Esophagus squamous epithelium (tissue), 5 donors: Measurements from ENCODE around the gene HES7. TPM values are rescaled to one million over a fixed set of nuclear protein-coding genes. Genes with fewer than 3 reads are reported as not detected.

Experiments
- DNase-seq: peaks from one replicate; lab custom pipeline; 2025; lab: John Stamatoyannopoulos, UW
- H3K27ac ChIP-seq, 4 donors: fragments of 200-600 bp; sonication (generic); one replicate each; pipeline ENCODE4 v1.5.1; 2016 to 2019; ENCODE audit warnings: mild to moderate bottlenecking in 1 of 4
- H3K27me3 ChIP-seq, 4 donors: fragments of 200-600 bp; sonication (generic); 1 replicate in 3 of 4; 2 replicates in 1 of 4; pipeline versions ENCODE4 v1.5.1 to v1.6.0; 2017 to 2021; ENCODE audit warnings: antibody characterized with exemption in 1 of 4
- H3K36me3 ChIP-seq, 3 donors: fragments of 200-600 bp; sonication (generic); one replicate each; pipeline ENCODE4 v1.5.1; 2016 to 2019
- H3K4me1 ChIP-seq, 3 donors: fragments of 200-600 bp; sonication (generic); one replicate each; pipeline ENCODE4 v1.5.1; 2017 to 2019
- H3K4me3 ChIP-seq, 4 donors: fragments of 200-600 bp; sonication (generic); 1 replicate in 3 of 4; 2 replicates in 1 of 4; pipeline ENCODE4 v1.5.1; 2016 to 2019; ENCODE audit warnings: mild to moderate bottlenecking in 2 of 4, moderate library complexity in 1 of 4
- H3K9me3 ChIP-seq, 3 donors: fragments of 200-600 bp; sonication (generic); one replicate each; pipeline ENCODE4 v1.5.1; 2016 to 2019
- POLR2A ChIP-seq, 4 donors: fragments of 450-650 bp; IDR thresholded peaks; one replicate each; pipeline ENCODE4 v1.6.1; 2017; ENCODE audit warnings: antibody characterized with exemption in 4 of 4, mild to moderate bottlenecking in 4 of 4, moderate library complexity in 3 of 4
- WGBS, 2 donors: methylation state at CpG; one replicate each; pipeline ENCODE4 v1.1.5; 2018; 5-methylcytosine and 5-hydroxymethylcytosine counted together
- intact Hi-C: fragments of 100-400 bp; cut with DNase I; formaldehyde crosslinking; loops from one replicate; pipeline ENCODE4 v1.15.0; 2022
- total RNA-seq, 4 donors: library from RNA; depleted of rRNA; stranded (reverse); fragments of >200 nt; gene quantifications; one replicate each; pipeline ENCODE4 v1.1.0, GENCODE V29; 2016
- TF ChIP-seq, protein P1 (sequence below), 6 experiments: fragments of 450-650 bp in 4 of 6; fragments of 200-600 bp in 2 of 6; sonication (generic) in 2 of 6; IDR thresholded peaks; one replicate each; pipeline ENCODE4 v1.5.1; 2016 to 2019; ENCODE audit warnings: antibody characterized with exemption in 6 of 6, mild to moderate bottlenecking in 4 of 6, moderate library complexity in 4 of 6
- donor health status: DM: yes; HTN: yes; CAD: no.

The HES7 gene
- total RNA-seq, 4 donors from 2014 or later: not detected

DNA sequence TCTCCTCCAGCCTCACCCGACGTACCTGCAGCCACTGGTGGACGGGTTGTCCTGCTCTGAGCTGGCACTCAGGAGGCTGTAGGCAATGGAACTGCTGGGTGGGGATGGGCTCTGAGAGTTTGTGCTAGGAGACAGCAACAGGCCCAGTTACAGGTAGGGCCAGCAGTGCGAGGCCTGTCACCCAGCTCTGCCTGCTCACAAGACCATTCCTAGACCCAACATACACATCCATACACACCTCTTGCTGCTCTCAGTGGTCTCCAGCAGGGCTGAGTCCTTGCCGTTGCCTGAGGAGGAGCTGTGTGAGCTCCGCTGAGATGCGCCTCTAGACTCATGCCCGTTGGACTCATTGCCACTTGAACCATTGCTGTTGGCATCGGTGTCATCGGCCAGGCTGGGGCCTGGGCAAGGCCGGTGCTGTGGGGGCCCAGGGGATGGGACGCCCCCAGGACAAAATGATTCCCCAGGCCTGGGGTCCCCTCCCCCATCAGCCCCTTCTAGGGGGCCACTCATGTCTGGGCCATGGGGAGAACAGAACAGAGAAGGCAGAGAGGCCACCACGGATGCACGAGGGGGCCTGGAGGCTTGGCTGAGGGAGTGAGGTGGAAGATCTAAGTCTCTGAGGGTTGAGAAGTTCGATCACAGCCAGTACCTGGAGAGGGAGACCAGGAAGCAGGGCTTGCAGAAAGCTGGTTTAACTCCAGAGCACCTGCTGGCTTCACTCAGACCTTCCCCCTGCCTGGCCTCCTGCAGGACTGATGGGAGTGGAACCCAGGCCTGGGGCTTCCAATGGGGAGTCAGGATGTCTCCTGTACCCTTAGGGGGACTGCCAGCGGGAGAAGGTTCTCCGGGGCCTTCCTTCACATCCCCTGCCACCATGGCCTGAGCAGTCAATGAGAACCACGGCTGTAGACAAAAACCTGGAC is 26.6 kb upstream of the HES7 start:
- intact Hi-C loops: no loop called here
- WGBS, 2 donors: 70 to 86% methylated on average over 6 to 7 of the region's 18 CpGs
- H3K4me1 ChIP-seq: peaks cover 28 to 93% (median 31%) of the 10 kb centered on the region in 3 donors
- no peaks in the 10 kb centered on the region for H3K27me3 ChIP-seq
- H3K36me3 ChIP-seq: peaks cover 52 to 65% (median 59%) of the 10 kb centered on the region in 3 donors
- peak overlapping the region; percentile 81 to 94 (median 82) for H3K4me3 ChIP-seq
- no peaks in the 10 kb centered on the region for H3K9me3 ChIP-seq
- DNase-seq: no peak
- TF ChIP-seq, protein P1, sequence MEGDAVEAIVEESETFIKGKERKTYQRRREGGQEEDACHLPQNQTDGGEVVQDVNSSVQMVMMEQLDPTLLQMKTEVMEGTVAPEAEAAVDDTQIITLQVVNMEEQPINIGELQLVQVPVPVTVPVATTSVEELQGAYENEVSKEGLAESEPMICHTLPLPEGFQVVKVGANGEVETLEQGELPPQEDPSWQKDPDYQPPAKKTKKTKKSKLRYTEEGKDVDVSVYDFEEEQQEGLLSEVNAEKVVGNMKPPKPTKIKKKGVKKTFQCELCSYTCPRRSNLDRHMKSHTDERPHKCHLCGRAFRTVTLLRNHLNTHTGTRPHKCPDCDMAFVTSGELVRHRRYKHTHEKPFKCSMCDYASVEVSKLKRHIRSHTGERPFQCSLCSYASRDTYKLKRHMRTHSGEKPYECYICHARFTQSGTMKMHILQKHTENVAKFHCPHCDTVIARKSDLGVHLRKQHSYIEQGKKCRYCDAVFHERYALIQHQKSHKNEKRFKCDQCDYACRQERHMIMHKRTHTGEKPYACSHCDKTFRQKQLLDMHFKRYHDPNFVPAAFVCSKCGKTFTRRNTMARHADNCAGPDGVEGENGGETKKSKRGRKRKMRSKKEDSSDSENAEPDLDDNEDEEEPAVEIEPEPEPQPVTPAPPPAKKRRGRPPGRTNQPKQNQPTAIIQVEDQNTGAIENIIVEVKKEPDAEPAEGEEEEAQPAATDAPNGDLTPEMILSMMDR (IDR thresholded peaks at IDR 0.05): no peak
- TF ChIP-seq POLR2A (IDR thresholded peaks at IDR 0.05): no peak
- peak overlapping the region; percentile 99 to 100 (median 100) for H3K27ac ChIP-seq

DNA sequence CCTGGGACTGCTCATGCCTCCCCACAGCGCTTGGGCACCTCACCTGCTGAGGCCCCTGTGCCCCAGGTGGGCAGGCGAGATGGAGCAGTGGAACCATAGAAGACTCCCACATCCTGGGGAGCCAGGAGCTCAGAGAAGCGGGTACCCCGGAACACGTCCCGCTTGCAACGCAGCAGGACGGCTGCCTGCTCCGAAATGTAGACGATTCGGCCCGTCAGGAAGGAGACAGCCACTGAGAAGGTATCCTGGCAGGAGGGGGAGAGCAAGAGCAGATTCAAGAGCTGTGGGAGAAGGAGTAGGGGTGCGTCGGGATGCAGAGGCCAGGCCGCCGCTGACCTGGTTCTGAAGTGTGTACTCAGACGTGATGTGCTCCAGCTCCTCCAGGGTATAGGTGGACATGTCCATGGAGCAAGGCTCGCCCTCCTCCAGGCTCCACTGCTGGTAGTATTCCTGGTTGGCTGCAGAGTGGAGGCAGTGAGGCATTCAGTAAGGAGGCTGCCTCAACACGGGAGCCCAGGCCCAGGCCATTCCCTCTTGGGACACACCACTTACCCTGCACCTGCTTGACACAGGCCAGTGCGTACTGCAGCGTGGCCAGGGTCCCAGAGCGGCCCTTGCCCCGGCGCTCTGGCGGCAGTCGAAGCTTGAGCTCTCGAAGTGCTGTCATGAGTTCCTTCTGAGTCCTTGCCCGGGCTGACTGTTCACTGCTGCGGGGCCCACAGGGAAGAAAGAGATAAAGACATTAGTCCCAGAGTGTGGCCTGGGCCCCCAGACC is 25.7 kb upstream of the HES7 start:
- no peak for DNase-seq
- intact Hi-C loops: no loop called here
- H3K27ac ChIP-seq: peak overlapping the region; percentile 99 to 100 (median 100)
- no peaks in the 10 kb centered on the region for H3K27me3 ChIP-seq
- peak overlapping the region in 2 of 4 donors; percentile 81 to 83 for H3K4me3 ChIP-seq
- H3K4me1 ChIP-seq: peaks cover 26 to 89% (median 31%) of the 10 kb centered on the region in 3 donors
- WGBS, 2 donors: 78 to 90% methylated on average over 8 to 19 of the region's 29 CpGs
- no peaks in the 10 kb centered on the region for H3K9me3 ChIP-seq
- TF ChIP-seq, protein P1 (IDR thresholded peaks at IDR 0.05): no peak
- no peak for TF ChIP-seq POLR2A (IDR thresholded peaks at IDR 0.05)
- H3K36me3 ChIP-seq: peaks cover 60 to 73% (median 66%) of the 10 kb centered on the region in 3 donors

DNA sequence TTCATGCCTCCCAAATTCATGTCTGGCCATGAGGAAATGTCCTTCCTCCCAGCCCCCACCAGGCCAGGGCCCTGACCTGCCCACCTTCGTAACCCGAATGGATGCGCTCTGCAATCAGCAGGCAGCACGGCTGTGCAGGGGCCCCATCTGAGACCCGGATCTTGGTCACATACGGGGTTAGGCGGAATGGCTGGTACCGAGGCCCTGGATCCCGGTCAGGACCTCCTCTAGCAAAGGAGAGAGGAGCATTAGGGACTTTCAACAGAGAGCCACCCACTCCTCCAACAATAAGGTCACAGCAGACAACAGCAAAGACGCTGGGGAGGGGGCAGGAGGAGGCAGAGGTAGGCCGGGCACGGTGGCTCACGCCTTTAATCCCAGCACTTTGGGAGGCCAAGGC is 24.7 kb upstream of the HES7 start:
- intact Hi-C loops: no loop called here
- Histone ChIP-seq H3K27ac (peak overlapping the region; percentile 1 to 100 (median 74)), H3K36me3 (peaks cover 71 to 83% (median 76%) of the 10 kb centered on the region in 3 donors), H3K27me3 (no peaks in the 10 kb centered on the region), H3K9me3 (no peaks in the 10 kb centered on the region), H3K4me1 (peaks cover 22 to 88% (median 26%) of the 10 kb centered on the region in 3 donors), H3K4me3 (no peak overlapping the region)
- no peak for TF ChIP-seq POLR2A (IDR thresholded peaks at IDR 0.05)
- TF ChIP-seq, protein P1 (IDR thresholded peaks at IDR 0.05): no peak
- WGBS, 2 donors: 80 to 85% methylated on average over 1 to 6 of the region's 13 CpGs
- no peak for DNase-seq

DNA sequence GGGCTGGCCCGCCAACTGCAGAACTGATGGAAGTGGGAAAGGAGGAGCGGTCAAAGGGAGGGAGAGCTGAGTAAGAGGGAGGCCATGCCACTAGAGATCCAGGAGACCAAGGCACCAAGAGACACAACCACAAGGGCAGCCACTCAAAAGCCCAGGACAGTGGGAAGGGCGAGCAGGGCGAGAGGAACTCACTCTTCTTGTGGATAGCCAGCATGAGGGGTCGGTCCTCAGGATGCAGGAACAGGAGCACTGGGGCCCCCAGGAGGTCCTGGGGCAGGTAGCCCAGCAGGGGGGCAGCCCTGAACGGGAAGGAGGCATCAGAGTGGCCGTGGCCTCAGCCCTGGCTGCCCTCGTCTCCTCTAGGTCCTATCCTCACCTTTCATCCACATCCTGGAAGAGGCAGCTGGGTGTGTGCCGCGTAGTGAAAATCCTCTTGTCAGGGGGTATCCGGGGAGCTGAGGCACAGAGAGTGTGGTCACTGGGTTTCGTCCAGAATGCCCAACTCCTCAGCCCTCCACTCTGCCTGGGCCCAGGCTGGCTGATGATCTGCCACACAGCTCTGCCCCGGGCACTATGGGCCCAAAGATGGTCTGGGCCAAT is 24.0 kb upstream of the HES7 start:
- H3K27me3 ChIP-seq: no peaks in the 10 kb centered on the region
- WGBS, 2 donors: 89 to 96% methylated on average over 3 to 13 of the region's 13 CpGs
- H3K9me3 ChIP-seq: no peaks in the 10 kb centered on the region
- intact Hi-C loops: no loop called here
- H3K27ac ChIP-seq: peak overlapping the region in 3 of 4 donors; percentile 48 to 100 (median 99)
- DNase-seq: no peak
- TF ChIP-seq, protein P1 (IDR thresholded peaks at IDR 0.05): no peak
- no peak for TF ChIP-seq POLR2A (IDR thresholded peaks at IDR 0.05)
- H3K36me3 ChIP-seq: peaks cover 77 to 85% (median 78%) of the 10 kb centered on the region in 3 donors
- H3K4me3 ChIP-seq: no peak overlapping the region
- peaks cover 16 to 85% (median 20%) of the 10 kb centered on the region in 3 donors for H3K4me1 ChIP-seq
